GM12801 (cell line): ENCODE measurements around the gene TAOK2.

Experiments
- TF ChIP-seq, protein P1 (sequence below): IDR thresholded peaks from one replicate; pipeline ENCODE4 v1.5.1; 2011; ENCODE audit warnings: control low read depth; ENCODE audit not compliant: insufficient read length; ENCODE audit errors: extremely low read depth

Gene TAOK2

DNA sequence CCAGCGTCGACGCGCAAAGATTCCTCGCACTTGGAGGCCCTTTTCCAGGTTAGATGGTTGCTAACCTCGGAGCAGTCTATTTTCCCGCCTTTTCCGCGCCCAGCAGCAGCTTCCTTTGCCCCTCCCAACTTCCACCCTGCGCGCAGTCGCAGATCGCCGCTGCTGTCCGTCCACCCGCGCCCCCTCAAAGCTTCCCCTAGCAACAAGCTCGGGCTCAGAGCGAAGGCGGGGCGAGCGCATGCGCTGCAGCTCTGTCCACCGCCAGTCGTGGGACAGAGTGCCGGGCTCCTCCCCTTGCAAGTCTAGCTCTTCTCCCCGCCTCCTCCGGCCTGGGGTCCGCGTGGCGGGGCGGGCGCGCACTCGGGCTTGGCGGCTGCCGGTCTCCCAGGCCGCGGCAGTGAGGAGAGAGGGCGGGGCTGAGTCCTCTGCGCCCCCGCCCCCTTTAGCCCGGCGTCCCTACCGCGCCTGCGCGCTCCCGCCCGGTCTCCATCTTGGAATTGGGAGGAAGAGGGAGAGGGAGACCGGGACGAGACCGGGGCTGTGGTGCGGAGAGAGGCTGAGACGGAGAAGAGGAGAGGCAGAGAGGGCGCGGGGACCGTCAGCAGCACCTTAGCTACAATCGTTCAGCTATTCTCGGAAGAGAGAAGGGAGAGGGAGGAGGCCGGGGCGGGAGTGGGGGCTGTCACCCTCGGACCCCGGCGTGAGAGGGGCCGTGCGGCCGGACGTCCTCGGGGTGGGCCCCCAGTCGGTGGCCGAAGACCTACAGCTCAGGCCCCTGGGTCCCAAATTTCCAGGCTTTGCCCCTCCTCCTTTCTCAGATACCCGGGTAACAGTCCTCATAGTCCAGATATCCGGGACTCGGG, at the start of gene TAOK2:
Gene TAOK2 (plus strand): TSS at position 485 of the 863 bp plus-strand sequence. CDS start 3,905 bp downstream, outside the sequence.
- TF ChIP-seq, protein P1, sequence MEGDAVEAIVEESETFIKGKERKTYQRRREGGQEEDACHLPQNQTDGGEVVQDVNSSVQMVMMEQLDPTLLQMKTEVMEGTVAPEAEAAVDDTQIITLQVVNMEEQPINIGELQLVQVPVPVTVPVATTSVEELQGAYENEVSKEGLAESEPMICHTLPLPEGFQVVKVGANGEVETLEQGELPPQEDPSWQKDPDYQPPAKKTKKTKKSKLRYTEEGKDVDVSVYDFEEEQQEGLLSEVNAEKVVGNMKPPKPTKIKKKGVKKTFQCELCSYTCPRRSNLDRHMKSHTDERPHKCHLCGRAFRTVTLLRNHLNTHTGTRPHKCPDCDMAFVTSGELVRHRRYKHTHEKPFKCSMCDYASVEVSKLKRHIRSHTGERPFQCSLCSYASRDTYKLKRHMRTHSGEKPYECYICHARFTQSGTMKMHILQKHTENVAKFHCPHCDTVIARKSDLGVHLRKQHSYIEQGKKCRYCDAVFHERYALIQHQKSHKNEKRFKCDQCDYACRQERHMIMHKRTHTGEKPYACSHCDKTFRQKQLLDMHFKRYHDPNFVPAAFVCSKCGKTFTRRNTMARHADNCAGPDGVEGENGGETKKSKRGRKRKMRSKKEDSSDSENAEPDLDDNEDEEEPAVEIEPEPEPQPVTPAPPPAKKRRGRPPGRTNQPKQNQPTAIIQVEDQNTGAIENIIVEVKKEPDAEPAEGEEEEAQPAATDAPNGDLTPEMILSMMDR: no peak

DNA sequence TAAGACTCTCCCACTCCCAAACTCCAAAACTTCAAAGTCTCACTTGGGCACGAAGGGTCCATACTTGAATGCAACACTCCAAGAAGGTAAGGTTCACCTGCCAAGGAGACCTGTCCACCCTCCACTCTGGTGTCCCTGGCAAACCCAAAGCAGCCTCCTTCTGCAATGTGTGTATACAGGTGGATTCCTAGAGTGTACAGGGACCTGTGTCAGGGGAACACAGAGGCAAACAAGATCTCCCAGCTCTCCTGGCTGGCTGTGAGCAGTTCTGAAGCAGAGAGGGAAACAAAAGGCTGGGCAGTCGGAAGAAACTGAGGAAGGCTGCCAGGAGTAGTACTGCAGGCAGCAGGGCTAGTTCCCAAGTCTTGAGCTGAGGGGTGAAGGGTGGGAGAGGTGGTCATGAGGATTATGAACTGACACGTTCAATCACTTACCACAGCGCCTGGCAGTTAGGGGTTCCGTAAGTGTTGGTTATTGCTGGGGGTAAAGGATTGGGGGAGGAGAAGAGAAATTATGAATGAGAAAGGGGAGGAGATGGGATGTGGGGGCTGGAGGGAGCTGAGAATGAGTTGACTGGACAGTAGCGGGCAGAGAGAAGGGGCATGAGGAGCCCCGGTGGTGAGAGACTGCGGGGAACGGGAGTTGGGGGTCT, 48.4 kb upstream of the TAOK2 start:
- TF ChIP-seq, protein P1: no peak

DNA sequence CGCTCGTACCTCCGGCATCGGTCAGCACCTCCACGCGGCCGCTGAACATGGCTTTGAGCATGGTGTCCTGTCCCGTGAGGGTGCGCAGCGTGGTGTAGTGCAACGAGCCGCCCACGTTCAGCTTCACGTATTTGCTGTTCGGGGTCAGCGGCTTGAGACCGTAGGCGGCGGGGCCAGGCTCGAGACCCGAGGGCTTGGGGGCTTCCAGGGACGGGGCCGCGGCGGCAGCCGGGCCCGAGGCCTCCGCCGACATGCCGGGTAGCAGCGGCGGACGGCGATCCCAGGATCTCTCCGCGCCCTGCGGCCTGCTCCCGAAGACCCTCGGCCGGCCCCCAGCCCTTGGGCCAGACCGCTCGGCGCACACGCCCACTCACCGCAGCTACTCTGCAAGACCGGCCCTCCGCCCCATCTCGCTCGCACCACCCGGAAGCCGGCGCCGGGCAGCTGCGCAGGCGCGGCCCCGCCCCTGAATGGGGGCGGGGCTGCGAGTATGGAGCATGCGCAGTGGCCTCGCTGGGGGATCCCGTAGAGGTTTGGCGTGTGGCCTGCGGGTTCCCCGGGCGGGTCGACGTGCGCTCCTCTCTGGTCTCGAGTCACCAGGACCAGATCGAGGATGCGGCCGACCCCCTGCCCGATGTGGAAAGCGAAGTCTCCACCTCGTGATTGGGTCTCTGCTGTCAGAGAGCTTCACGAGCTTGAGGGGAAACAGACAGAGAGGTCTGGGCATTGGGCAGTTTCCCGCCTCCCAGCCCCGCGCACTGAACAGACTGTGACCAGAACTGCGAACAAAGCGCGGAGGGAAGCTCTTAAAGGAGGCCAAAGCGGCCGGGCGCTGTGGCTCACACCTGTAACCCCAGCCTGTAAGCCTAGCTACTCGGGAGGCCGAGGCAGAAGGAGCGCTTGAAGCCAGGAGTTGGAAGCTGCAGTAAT, 47.6 kb upstream of the TAOK2 start, which contains the start of gene KCTD13:
Gene KCTD13 (minus strand): TSS at position 446 of the 930 bp plus-strand sequence. CDS start 193 bp downstream, at position 253.
- TF ChIP-seq, protein P1: no peak

DNA sequence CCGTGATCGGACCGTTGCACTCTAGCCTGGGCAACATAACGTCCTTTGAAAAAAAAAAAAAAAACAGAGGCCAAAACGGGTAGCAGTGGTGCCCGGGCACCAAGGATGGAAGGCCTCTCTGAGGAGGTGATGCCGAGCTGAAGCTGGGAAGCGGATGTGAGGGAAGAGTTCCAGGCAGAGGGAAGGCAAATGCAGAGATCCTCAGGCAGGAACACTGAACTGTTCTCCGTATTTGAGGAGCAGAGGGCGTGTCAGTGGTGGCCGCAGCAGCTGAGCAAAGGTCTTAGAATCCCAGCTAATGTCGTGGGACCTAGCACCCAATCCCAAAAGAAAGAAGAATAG, 47.0 kb upstream of the TAOK2 start:
- TF ChIP-seq, protein P1: no peak

DNA sequence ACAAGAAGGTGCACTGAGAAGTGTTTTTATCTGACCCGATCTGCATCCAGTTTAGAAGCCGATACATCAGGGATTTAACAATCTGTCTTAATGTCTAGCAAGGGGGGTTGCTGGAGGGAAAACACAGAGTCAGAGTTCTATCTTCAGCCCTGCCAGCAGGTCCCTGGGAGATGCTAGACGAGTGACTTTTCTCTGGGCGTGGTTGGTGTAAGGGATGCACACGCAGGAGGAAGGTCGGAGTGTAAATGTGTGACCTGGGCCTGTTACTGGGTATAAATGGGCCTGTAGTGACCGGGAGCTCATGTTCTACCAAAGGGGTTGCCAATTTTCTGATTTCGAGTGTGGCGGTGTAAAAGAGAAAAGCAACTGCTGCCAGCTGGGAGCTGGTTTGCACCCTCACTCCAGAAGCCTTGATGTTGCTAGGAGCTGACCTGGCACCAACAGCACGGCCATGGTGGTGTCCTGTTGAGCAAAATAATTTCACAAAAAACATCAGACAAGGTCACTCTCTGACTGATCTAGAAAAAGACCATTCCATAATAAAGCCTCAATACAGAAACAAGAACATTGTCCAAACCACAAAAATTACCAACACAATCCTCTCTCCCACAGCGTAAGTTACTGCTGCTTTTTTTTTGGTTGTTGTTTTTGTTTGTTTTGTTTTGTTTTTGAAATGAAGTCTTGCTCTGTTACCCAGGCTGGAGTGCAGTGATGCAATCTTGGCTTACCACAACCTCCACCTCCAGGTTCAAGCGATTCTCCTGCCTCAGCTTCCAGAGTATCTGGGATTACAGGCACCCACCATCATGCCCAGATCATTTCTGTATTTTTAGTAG, 46.4 kb upstream of the TAOK2 start:
- TF ChIP-seq, protein P1: no peak

DNA sequence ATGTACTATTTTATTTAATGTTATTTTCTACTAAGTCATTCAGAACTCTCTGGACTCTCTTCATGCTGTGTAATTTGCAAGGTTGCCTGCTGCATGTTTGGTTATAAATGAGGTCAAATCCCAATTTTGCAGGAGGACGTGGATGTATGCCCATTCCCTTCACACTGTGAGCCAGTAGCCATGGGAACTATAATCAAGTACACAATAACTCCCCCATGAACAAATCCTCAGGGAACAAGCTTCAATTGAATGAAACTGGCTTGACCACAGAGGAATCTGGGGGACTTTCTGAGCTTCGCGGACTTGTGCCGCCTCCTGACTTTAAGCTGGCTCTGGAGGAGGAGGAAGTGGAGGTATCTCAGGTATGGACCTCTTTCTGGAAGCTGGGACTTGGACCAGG, 33.0 kb upstream of the TAOK2 start:
- TF ChIP-seq, protein P1: no peak
